Ureter (tissue), 1 donor: ENCODE data around the gene SSR2. TPM values are rescaled to one million over a fixed set of nuclear protein-coding genes. Genes with fewer than 3 reads are reported as not detected.

Source experiments
- DNase-seq: peaks from one replicate; pipeline ENCODE4 v3.0.0-alpha.2; 2020; ENCODE audit warnings: low spot score
- total RNA-seq: library from RNA; stranded (reverse); gene quantifications from one replicate; pipeline ENCODE4 v1.2.4, GENCODE V29; 2023
- donor health status: DM: yes; HTN: yes; CAD: no.

SSR2 gene
- total RNA-seq, 1 donor from 2014 or later, result 189 TPM

GRCh38 chr1:155974208-155975115, 46.3 kb downstream of the SSR2 start:
- DNase-seq, result no peak

GRCh38 chr1:155973723-155974122, 47.0 kb downstream of the SSR2 start:
- no peak for DNase-seq

- DNase-seq, result no peak
Observed at GRCh38 chr1:155971910-155972809, 48.6 kb downstream of the SSR2 start.

- DNase-seq, result no peak
Observed at GRCh38 chr1:155970531-155971167, 50.1 kb downstream of the SSR2 start.

GRCh38 chr1:155969377-155969791, 51.4 kb downstream of the SSR2 start:
- DNase-seq, result no peak

GRCh38 chr1:155968670-155969069, 52.1 kb downstream of the SSR2 start:
- no peak for DNase-seq

GRCh38 chr1:155968051-155968400, 52.7 kb downstream of the SSR2 start:
- no peak for DNase-seq

GRCh38 chr1:155967341-155968050, 53.3 kb downstream of the SSR2 start:
- no peak for DNase-seq

- no peak for DNase-seq
Observed at GRCh38 chr1:155966750-155967149, 54.0 kb downstream of the SSR2 start.

- DNase-seq, result no peak
Observed at GRCh38 chr1:155966135-155966534, 54.6 kb downstream of the SSR2 start.

GRCh38 chr1:155964193-155964592, 56.6 kb downstream of the SSR2 start:
- no peak for DNase-seq

- DNase-seq, result no peak
Observed at GRCh38 chr1:155962599-155963211, 58.0 kb downstream of the SSR2 start.

- DNase-seq, result no peak
Observed at GRCh38 chr1:155961937-155962336, 58.8 kb downstream of the SSR2 start.

- DNase-seq, result no peak
Observed at GRCh38 chr1:155960081-155960745, 60.5 kb downstream of the SSR2 start.

Other genes starting within 250 kb of the SSR2 start
- 82.9 TPM for gene GON4L, start 163.7 kb downstream of the SSR2 start, total RNA-seq
- gene SYT11, start 161.4 kb downstream of the SSR2 start, total RNA-seq, result 11.3 TPM
- 29.8 TPM for gene RIT1, start 109.6 kb downstream of the SSR2 start, total RNA-seq
- 83.8 TPM for gene KHDC4, start 86.5 kb downstream of the SSR2 start, total RNA-seq
- gene RXFP4, start 79.3 kb downstream of the SSR2 start, total RNA-seq, result not detected
- 104 TPM for gene ARHGEF2, start 42.4 kb downstream of the SSR2 start, total RNA-seq
- 40.0 TPM for gene UBQLN4, start 32.8 kb upstream of the SSR2 start, total RNA-seq
- gene LAMTOR2, start 33.8 kb upstream of the SSR2 start, total RNA-seq, result 47.5 TPM
- 182 TPM for gene RAB25, start 40.2 kb upstream of the SSR2 start, total RNA-seq
- 1.2 TPM for gene MEX3A, start 61.5 kb upstream of the SSR2 start, total RNA-seq
- gene LMNA, start 93.8 kb upstream of the SSR2 start, total RNA-seq, result 444 TPM
- gene SEMA4A, start 132.6 kb upstream of the SSR2 start, total RNA-seq, result 49.3 TPM
- gene SLC25A44, start 173.2 kb upstream of the SSR2 start, total RNA-seq, result 24.7 TPM
- 59.3 TPM for gene PMF1, start 192.1 kb upstream of the SSR2 start, total RNA-seq
- 2.2 TPM for gene BGLAP, start 221.2 kb upstream of the SSR2 start, total RNA-seq
- 4.4 TPM for gene PAQR6, start 227.1 kb upstream of the SSR2 start, total RNA-seq